OCI-LY1 (cell line): ENCODE measurements around the gene JUN.

Source experiments
- EZH2 ChIP-seq: fragments of 200-600 bp; sonication (generic), shearing (Covaris generic); IDR thresholded peaks from 2 replicates; pipeline ENCODE4 v1.8.0; 2017; ENCODE audit warnings: borderline replicate concordance, mixed run types, mild to moderate bottlenecking, antibody characterized with exemption, low read length, moderate library complexity, mixed read lengths
- TF ChIP-seq, protein P1 (sequence below): fragments of 200-600 bp; sonication (generic), shearing (Covaris generic); IDR thresholded peaks from 2 replicates; pipeline ENCODE4 v1.5.1; 2017; ENCODE audit warnings: mild to moderate bottlenecking, antibody characterized with exemption, low read length, moderate library complexity, mixed read lengths

DNA sequence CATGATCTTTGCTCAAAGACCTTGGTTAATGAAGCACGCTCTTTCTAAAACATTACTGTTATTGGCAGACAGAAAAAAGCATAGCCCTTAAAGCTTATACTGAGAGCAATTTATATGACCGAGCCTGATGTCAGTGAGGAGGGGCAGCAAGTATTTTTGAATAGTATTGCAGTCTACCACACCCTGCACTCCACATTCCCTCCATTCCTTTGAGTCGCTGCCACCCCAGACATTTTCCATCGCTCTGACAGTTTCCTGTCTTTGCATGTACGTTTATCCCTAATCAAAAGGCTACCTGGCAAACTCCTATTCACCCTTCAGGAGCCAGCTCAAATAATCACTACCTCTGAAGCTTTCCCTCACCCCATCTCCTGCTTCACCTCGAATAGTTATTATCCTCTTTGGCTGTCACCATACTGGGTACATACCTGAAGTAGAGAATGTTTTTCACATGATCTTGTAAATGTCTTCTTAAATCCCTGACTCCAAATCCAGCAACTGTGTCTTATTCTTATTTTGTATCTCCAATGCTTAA, 5.5 kb upstream of the JUN start:
- TF ChIP-seq, protein P1, sequence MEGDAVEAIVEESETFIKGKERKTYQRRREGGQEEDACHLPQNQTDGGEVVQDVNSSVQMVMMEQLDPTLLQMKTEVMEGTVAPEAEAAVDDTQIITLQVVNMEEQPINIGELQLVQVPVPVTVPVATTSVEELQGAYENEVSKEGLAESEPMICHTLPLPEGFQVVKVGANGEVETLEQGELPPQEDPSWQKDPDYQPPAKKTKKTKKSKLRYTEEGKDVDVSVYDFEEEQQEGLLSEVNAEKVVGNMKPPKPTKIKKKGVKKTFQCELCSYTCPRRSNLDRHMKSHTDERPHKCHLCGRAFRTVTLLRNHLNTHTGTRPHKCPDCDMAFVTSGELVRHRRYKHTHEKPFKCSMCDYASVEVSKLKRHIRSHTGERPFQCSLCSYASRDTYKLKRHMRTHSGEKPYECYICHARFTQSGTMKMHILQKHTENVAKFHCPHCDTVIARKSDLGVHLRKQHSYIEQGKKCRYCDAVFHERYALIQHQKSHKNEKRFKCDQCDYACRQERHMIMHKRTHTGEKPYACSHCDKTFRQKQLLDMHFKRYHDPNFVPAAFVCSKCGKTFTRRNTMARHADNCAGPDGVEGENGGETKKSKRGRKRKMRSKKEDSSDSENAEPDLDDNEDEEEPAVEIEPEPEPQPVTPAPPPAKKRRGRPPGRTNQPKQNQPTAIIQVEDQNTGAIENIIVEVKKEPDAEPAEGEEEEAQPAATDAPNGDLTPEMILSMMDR = no peak
- TF ChIP-seq EZH2 = no peak
